MCF 10A (cell line): ENCODE measurements around the gene CCDC27. TPM values are rescaled to one million over a fixed set of nuclear protein-coding genes. Genes with fewer than 3 reads are reported as not detected.

Experiments used
- BruUV-seq: library from RNA; stranded (reverse); fragments of 400-500 nt; replicated peaks from 2 replicates; lab custom pipeline; 2021; lab: Mats Ljungman, UMichigan
- CTCF ChIA-PET: fragments of 300-600 bp; sonication (Branson Sonifier 250); formaldehyde crosslinking; extraction: SDS; loops from one replicate; lab custom pipeline; 2021; ENCODE audit warnings: antibody characterized with exemption, inconsistent platforms; lab: Yijun Ruan, JAX
- POLR2A ChIA-PET: fragments of 300-600, 350-650 bp; sonication (Branson Sonifier 250); formaldehyde crosslinking; extraction: SDS; loops from one replicate; lab custom pipeline; 2020; ENCODE audit warnings: antibody characterized with exemption, inconsistent platforms; lab: Yijun Ruan, JAX
- DNase-seq: peaks from one replicate; pipeline ENCODE4 v3.0.0-alpha.2; 2018; ENCODE audit not compliant: unreplicated experiment
- H3K27ac Mint-ChIP-seq: one replicate; pipeline ENCODE4 v1.8.0; 2022; ENCODE audit warnings: mild to moderate bottlenecking, low read depth, mixed read lengths; ENCODE audit not compliant: unreplicated experiment
- H3K27me3 Mint-ChIP-seq: one replicate; pipeline ENCODE4 v1.8.0; 2022; ENCODE audit warnings: mixed read lengths; ENCODE audit not compliant: insufficient read depth, unreplicated experiment
- H3K36me3 Mint-ChIP-seq: one replicate; pipeline ENCODE4 v1.8.0; 2022; ENCODE audit warnings: mild to moderate bottlenecking, moderate library complexity, mixed read lengths; ENCODE audit not compliant: insufficient read depth, unreplicated experiment
- H3K4me1 Mint-ChIP-seq: one replicate; pipeline ENCODE4 v1.8.0; 2022; ENCODE audit warnings: mixed read lengths; ENCODE audit not compliant: insufficient read depth, unreplicated experiment
- H3K4me3 Mint-ChIP-seq: one replicate; pipeline ENCODE4 v1.8.0; 2022; ENCODE audit warnings: mild to moderate bottlenecking, moderate library complexity, mixed read lengths; ENCODE audit not compliant: unreplicated experiment
- H3K9me3 Mint-ChIP-seq: one replicate; pipeline ENCODE4 v1.8.0; 2022; ENCODE audit warnings: mixed read lengths; ENCODE audit not compliant: unreplicated experiment
- CTCF ChIP-seq: fragments of 200-600 bp; IDR thresholded peaks from one replicate; pipeline ENCODE4 v1.8.0; 2022; ENCODE audit warnings: antibody characterized with exemption, mild to moderate bottlenecking; ENCODE audit not compliant: unreplicated experiment
- intact Hi-C: fragments of 100-400 bp; cut with micrococcal nuclease; formaldehyde crosslinking; loops from 2 replicates; pipeline ENCODE4 v1.14.1; 2022
- total RNA-seq: library from RNA; stranded (reverse); gene quantifications from 2 replicates; pipeline ENCODE4 v1.2.3, GENCODE V29; 2022

Gene CCDC27
- total RNA-seq, 1 experiment from 2014 or later: not detected

DNA sequence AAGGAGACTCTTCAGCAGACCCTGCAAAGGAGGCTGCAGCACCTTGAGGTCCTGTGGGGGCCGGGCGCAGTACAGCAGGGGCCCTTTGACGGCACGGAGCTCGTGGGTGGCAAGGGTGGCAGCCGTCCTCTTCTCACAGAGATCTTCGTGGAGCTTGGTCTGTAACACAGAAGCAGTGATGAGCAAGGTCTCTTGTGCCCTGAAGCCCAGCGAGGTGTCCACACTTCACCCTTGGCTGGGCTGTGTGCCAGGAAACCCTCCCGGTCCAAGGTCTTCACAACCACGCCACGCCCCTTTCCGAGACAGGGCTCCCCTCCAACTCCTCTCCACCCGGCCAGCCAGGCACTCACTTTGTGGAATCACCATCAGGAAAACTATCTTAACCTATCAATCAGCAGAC lies 32.8 kb downstream of the CCDC27 start:
- POLR2A ChIA-PET: interaction anchor here (0.6 to 3.7 kb wide), 2 partner anchors 10 to 286 kb away, joined by 3 to 20 read pairs; partner anchors contain the start of gene LRRC47
- peaks cover 4% of the 10 kb centered on the region for H3K4me1 Mint-ChIP-seq
- no peak overlapping the region for H3K4me3 Mint-ChIP-seq
- H3K36me3 Mint-ChIP-seq: peaks cover 85% of the 10 kb centered on the region
- BruUV-seq: no TSS peak
- no peaks in the 10 kb centered on the region for H3K27me3 Mint-ChIP-seq
- no peaks in the 10 kb centered on the region for H3K9me3 Mint-ChIP-seq
- no peak for TF ChIP-seq CTCF
- CTCF ChIA-PET: no interaction called here
- H3K27ac Mint-ChIP-seq: no peak overlapping the region
- no peak for DNase-seq
- intact Hi-C loops: no loop called here

DNA sequence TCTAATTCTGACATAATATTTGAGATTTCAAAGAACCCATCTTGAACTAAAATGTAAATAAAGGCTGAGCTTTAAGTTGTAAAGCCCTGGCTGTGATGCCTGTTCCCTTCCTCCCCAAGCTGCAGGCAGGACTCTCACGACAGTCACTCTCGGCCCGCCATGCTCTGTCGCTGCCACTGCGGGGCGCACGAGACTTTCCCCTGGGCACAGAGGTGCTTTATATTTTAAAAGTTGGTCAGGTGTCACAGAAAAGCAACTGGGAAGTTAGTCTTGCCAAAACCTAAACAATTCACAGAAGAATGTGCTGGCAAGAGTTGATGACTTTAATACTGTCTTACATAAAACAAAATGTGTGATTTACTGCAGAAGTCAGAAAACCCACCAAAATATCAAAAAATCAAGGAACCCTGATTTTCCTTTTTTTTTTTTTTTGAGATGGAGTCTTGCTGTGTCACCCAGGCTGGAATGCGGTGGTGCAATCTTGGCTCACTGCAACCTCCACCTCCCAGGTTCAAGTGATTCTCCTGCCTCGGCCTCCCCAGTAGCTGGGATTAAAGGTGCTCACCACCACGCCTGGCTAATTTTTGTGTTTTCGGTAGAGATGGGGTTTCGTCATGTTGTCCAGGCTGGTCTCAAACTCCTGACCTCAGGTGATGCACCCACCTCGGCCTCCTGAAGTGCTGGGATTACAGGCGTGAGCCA lies 33.4 kb downstream of the CCDC27 start:
- no peaks in the 10 kb centered on the region for H3K9me3 Mint-ChIP-seq
- TF ChIP-seq CTCF: peak; percentile 20
- intact Hi-C loops: no loop called here
- ChIA-PET CTCF (interaction anchor here (0.6 kb wide), 1 partner anchor 1686 kb away, joined by 3 read pairs; no protein-coding TSS in a partner anchor), POLR2A (interaction anchor here (3.7 kb wide), 1 partner anchor 10 kb away, joined by 20 read pairs; the partner anchor contains the start of gene LRRC47)
- peaks cover 4% of the 10 kb centered on the region for H3K4me1 Mint-ChIP-seq
- no peak overlapping the region for H3K27ac Mint-ChIP-seq
- no peak for DNase-seq
- peaks cover 79% of the 10 kb centered on the region for H3K36me3 Mint-ChIP-seq
- H3K4me3 Mint-ChIP-seq: no peak overlapping the region
- H3K27me3 Mint-ChIP-seq: no peaks in the 10 kb centered on the region
- no TSS peak for BruUV-seq

GRCh38 chr1:3786468-3787348 lies 34.5 kb downstream of the CCDC27 start:
- no peak for DNase-seq
- BruUV-seq: no TSS peak
- Mint-ChIP-seq H3K27ac (no peak overlapping the region), H3K4me1 (peaks cover 4% of the 10 kb centered on the region), H3K27me3 (no peaks in the 10 kb centered on the region), H3K36me3 (peaks cover 68% of the 10 kb centered on the region), H3K9me3 (no peaks in the 10 kb centered on the region), H3K4me3 (no peak overlapping the region)
- TF ChIP-seq CTCF: no peak
- POLR2A ChIA-PET: interaction anchor here (3.7 kb wide), 1 partner anchor 8 kb away, joined by 20 read pairs; the partner anchor contains the start of gene LRRC47
- intact Hi-C loops: no loop called here
- CTCF ChIA-PET: interaction anchor here (0.5 to 0.6 kb wide), 5 partner anchors 11 to 1687 kb away, joined by 3 read pairs; no protein-coding TSS in a partner anchor

DNA sequence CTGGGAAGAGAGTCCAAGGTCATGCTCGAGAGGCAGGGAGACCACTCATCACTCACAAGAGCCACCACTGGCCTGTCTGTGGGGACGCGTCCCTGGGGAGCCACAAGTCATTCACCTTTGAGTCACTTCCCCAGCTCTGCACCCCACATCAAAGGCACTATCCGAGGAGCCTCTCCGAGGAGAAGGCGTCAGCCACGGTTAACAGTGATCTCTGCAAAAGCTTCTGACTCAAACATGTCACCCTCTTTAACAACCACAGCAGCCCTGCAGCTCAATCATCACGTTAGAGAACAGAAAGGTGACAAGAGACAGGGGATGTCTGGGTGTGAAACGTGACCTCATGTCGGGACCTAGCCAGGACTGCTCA lies 35.1 kb downstream of the CCDC27 start:
- POLR2A ChIA-PET: interaction anchor here (3.7 kb wide), 1 partner anchor 8 kb away, joined by 20 read pairs; the partner anchor contains the start of gene LRRC47

More for the DNA sequence above, 35.1 kb downstream of the CCDC27 start:
- intact Hi-C loops: no loop called here
- Mint-ChIP-seq H3K27ac (no peak overlapping the region), H3K9me3 (no peaks in the 10 kb centered on the region), H3K4me1 (peaks cover 4% of the 10 kb centered on the region), H3K4me3 (no peak overlapping the region), H3K36me3 (peaks cover 68% of the 10 kb centered on the region), H3K27me3 (no peaks in the 10 kb centered on the region)
- CTCF ChIA-PET: interaction anchor here (0.6 kb wide), 2 partner anchors 11 to 222 kb away, joined by 3 read pairs; no protein-coding TSS in a partner anchor
- DNase-seq: no peak
- TF ChIP-seq CTCF: no peak
- no TSS peak for BruUV-seq
